ENCODE data around the gene TBC1D2.

Gene TBC1D2

DNA sequence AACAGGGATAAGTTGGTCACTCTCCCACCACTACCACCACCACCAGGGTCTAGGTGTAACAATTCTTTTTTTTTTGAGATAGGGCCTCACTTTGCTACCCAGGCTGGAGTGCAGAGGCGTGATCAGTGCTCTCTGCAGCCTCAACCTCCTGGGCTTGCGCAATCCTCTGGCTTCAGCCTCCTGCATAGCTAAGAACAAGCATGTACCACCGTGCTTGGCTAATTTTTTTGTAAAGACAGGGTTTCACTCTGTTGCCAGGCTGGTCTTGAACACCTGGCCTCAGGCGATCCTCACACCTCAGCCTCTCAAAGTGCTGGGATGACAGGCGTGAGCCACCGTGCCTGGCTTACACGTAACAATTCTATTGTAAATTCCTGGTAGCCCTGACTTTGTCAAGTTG is 90.5 kb downstream of the TBC1D2 start:
- no peak for DNase-seq (ENCODE audit: low read depth in 2 of 2)

DNA sequence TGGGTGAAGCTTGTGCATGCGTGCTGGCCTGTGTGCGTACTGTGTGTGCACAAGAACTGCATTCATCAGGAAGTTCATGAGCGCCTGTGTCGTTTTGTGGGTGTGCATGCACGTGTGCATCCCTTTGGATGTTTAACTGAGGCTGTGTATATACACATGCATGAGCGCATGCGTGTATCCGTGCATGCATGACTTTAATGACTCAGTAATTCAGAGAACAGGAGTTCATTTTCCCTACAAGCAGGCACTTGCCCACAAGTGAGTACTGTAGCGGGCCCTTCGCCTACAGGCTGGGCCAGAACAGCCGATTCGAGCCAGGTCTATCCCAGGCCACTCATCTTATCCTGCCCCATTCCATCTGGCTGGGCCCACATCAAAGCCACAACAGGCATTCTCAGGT is 92.8 kb downstream of the TBC1D2 start:
- no peak for DNase-seq (ENCODE audit: low read depth in 2 of 2)

DNA sequence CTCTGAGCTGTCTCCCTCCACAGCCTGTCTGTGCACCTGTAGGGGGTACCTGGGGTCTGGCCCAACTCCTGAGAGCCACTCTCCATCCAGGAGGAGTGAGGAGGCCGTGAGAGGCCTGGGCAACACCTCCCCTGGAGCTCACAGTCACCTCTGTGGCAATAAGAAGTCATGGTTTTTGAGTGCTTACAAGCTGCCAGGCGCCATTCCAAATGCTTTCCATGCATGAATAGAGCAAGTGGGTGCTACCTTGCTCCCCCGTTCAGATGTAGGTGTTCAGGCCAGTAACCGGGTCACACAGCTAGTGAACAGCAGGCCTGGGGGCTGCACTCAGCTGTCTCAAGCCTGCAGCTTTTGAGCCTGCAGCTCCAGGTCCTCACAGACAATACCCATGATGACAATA is 93.6 kb downstream of the TBC1D2 start:
- no peak for DNase-seq (ENCODE audit: low read depth in 2 of 2)

DNA sequence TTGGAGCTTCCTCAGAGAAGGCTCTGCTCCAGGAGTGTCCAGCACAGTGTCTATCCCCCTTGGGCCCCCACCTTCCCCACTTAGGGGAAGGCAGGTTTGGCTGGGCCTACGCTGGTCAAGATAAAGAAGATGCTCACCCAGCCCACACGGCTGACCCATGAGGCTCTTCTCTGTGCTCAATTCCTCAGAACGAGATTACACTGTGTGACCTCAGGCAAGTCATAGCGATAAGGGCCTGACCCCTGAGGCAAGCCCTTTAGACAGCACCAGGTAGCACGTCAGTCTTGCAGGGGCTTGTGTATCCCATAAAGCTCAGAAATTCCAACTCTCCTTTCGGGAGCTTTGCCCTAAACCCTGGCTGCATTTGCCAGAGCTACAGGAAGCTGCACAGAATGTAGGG is 95.7 kb downstream of the TBC1D2 start:
- DNase-seq (ENCODE audit: low read depth in 2 of 2): no peak

DNA sequence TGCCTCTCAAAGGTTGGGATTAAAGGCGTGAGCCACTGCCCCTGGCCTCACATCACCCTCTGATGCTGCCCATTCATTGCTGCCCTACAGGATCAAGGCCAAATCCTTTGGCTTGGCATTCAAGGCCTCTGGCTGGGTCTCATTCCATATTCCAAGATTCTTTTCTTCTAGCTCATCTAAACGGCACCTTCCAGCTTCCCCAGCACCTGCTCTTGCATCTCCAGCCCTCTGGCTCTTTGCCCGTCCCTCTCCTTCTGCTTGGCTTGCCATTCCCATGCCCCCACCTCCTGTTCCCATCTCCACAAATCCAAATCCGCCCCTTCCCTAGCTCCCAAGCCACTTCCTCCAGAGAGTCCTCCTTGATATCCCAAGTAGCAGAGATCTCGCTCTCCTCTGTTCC is 96.1 kb downstream of the TBC1D2 start:
- DNase-seq (ENCODE audit: low read depth in 2 of 2): no peak

DNA sequence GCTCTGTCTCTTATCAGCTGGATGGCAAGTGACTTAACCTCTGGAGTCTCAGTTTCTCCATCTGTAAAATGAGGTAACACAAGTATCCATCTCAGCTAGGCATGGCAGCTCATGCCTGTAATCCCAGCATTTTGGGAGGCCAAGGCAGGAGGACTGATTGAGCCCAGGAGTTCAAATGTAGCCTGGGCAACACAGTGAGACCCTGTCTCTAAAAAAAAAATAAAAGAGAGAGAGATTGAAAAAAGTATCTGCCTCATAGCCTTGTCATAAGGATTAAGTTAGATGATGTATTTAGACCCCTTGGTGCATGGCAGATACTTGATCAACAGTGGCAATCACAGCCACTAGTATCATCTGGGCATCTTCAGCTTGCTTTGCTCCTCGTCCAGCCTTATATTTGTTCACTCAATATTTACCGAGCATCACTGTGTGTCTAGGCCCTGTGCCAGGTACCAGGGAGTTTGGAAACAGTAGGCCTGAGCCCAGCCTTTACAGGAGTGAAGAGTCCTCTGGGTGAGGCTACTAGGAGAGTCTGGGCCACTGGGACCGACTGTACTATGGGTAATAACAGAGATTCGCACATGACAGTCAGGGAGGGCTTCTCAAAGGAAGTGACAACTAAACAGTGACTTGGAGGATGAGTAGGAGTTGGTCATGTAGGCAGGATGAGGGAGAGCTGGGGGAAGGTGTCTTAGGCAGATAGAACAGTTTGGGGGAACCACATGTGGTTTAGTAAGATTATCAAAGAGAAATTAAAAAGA is 97.2 kb downstream of the TBC1D2 start:
- no peak for DNase-seq (ENCODE audit: low read depth in 2 of 2)

DNA sequence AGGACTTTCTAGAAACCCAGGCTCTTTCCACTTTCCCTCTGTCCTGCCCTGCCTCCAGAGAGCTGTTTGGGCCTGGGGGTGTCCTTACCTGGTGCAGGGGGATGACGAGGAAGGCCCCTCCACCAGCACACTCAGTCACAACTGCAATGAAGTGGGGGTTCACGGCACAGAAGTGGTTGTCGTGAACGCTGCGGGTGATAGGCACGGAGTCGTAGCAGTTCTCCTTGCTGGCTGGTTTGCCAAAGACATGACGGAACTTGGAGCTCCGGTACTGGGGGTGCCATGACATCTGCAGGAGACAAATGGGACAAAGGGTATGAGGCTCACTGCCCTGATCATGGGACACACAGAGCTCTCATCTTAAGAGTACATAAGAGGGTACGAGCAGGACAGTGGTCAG is 98.1 kb downstream of the TBC1D2 start:
- no peak for DNase-seq (ENCODE audit: low read depth in 2 of 2)

DNA sequence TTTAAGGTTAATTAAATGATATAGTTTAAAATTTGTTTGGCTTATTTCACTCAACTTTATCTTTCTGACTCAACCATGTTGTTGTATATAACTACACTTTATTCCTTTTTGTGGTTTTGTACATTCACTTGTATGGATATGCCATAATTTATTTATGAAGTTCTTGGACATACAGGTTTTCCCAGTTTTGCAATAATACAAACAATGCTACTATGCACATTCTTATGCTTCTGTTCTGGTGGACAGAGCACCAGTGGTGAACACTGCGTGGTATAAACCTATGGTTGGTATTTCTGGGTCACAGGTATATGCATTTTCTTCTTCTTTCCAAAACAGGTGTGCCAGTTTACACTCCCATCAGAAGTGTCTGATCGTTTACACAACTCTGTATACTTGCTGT is 100.8 kb downstream of the TBC1D2 start:
- DNase-seq (ENCODE audit: low read depth in 2 of 2): no peak

DNA sequence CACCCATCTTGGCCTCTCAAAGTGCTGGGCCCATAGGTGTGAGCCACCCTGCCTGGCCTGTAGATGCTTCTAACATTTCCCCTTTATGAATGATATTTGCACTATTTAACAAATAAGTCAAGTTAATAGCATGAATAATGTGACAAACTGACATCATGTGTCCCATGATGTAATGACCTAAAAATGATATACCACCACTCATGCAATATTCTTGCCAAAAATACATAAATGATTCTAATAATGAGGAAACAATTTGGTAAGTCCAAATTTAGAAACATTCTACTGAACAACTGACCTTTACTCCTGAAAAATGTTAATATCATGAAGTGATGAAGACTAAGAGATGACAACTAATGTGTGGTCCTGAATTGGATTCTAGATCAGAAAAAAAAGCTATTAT is 102.9 kb downstream of the TBC1D2 start:
- no peak for DNase-seq (ENCODE audit: low read depth in 2 of 2)

DNA sequence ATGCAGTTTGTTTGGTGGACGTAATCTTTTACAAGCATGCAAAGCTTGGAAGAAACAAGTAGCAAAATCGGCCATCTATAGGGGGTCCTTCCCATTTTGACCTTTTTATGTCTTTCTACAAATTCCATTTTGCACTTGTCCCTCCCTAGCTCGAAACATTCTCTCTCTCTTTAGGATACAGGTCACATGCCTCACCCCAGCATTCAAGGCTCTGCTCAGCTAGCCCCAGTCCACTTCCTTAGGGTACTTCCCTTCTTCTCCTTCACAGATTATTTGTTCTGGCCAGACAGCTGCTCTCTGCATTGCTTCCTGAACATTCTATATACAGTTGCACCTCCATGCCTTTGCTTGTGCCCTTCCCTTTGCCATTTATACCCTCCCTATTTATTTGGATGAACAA is 104.7 kb downstream of the TBC1D2 start:
- no peak for DNase-seq (ENCODE audit: low read depth in 2 of 2)

DNA sequence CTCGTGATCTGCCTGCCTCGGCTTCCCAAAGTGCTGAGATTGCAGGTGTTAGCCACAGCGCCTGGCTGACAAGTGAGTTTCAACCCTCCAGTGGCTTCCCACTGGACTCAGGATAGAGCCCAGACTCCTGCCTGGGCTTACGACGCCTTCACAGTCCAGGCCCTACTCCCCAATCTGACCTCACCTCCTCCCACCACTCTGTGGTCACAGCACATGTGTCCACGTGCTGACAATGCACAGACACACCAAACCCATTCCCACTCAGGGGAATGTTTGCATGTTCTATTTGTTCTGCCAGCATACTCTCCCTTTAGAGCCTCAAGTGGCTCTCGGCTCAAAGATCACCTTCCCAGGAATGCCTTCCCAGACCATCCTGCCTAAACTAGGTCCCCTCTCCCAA is 105.3 kb downstream of the TBC1D2 start:
- no peak for DNase-seq (ENCODE audit: low read depth in 2 of 2)

DNA sequence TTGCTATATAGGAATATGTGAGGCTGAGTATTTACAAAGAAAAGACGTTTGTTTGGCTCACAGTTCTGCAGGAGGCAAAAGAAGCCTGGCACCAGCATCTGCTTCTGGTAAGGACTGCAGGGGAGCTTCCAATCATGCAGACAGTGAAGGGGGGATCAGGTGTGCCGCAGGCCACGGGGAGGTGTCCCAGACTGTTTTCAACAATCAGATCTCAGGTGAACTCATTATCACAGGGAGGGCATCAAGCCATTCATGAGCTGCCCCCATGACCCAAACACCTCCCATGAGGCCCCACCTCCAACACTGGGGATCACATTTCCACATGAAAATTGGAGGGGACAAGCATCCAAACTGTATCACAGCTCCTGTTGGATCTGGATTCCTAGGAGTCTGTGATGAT is 106.0 kb downstream of the TBC1D2 start:
- no peak for DNase-seq (ENCODE audit: low read depth in 2 of 2)
